ENCODE measurements around the gene ASIC1. TPM values are rescaled to one million over a fixed set of nuclear protein-coding genes. Genes with fewer than 3 reads are reported as not detected.

Gene ASIC1
- total and polyA plus RNA-seq, 2 of the 4 experiments (the other 2 are of a cell fraction), result 1.6 to 9.9 TPM

DNA sequence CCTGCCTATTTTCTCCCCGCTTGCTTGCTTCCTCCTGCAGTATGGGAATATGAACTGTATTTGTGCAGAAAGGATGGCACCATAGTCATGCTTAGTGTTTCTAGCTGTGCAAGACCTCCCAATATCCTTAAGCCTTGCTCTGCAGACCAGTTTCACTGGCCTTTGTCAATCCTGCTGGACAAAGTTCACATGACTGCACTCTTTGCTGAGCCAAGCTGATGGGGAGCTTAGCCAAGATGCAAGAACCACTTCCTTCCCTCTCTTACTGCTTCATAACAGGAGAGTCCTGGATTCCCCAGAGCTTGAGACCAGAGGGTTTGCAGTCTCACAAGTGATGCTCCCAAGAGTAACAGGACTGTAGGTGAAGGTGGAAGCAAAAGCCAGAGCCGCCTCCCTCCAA, 3.8 kb downstream of the ASIC1 start:
- Histone ChIP-seq H3K27ac (ENCODE audit: insufficient read depth, low read length) (no peak overlapping the region), H4K8ac (ENCODE audit: low read depth in 2 of 2, low read length in 2 of 2) (no peak overlapping the region), H4K91ac (ENCODE audit: insufficient read depth, low read depth, low read length) (no peak overlapping the region), H2AFZ (replicated peaks; ENCODE audit: low read length, poor library complexity) (no peak overlapping the region), H2AK5ac (ENCODE audit: low read depth, low read length) (no peak overlapping the region), H3K23ac (ENCODE audit: low read depth, low read length) (no peak overlapping the region), H2AK9ac (replicated peaks; ENCODE audit: low read depth, low read length, poor library complexity) (no peak overlapping the region), H2BK15ac (ENCODE audit: low read depth, low read length) (no peak overlapping the region), H2BK120ac (ENCODE audit: low read depth, low read length) (no peak overlapping the region), H4K20me1 (ENCODE audit: insufficient read depth, low read length) (peaks cover 4% of the 10 kb centered on the region; the same call in 1 of the 2 replicates), H3K27me3 (ENCODE audit: control insufficient read depth, insufficient read depth, low read length) (peaks cover 8% of the 10 kb centered on the region), H2BK5ac (ENCODE audit: low read depth, low read length, poor library complexity, severe bottlenecking) (no peak overlapping the region), H3K79me1 (ENCODE audit: low read depth in 1 of 2, low read length in 2 of 2) (no peaks in the 10 kb centered on the region; a peak in 1 of 4 replicates), H3K14ac (replicated peaks; ENCODE audit: low read depth, low read length) (no peak overlapping the region), H3K18ac (ENCODE audit: low read depth, low read length) (no peak overlapping the region), H3K4me2 (ENCODE audit: low read depth, low read length) (no peak overlapping the region), H3K4me1 (ENCODE audit: control insufficient read depth, insufficient read depth, low read length) (peaks cover 15% of the 10 kb centered on the region), H3K36me3 (ENCODE audit: control insufficient read depth, insufficient read depth, low read length) (0 out of 2 replicates have a peak, but pooled peaks cover 3% of the 10 kb centered on the region), H3K9me1 (ENCODE audit: insufficient read depth, low read length) (0 out of 2 replicates have a peak, but pooled peaks cover 5% of the 10 kb centered on the region), H3K9ac (ENCODE audit: low read depth, low read length) (no peak overlapping the region), H2BK20ac (ENCODE audit: low read depth, low read length) (no peak overlapping the region), H3K9me3 (ENCODE audit: control insufficient read depth, insufficient read depth, low read length) (no peaks in the 10 kb centered on the region), H3K4ac (ENCODE audit: low read depth, low read length) (no peak overlapping the region), H3K4me3 (ENCODE audit: insufficient read depth, low read depth, low read length) (no peak overlapping the region), H3K56ac (ENCODE audit: extremely low read depth, insufficient read depth, low read length) (no peak overlapping the region), H4K5ac (ENCODE audit: low read depth, low read length) (no peak overlapping the region)
- no TSS peak for BruUV-seq (replicated peaks)
- CTCF ChIA-PET, result interaction anchor here (1.5 kb wide), 1 partner anchor 22 kb away, joined by 3 read pairs; no protein-coding TSS in a partner anchor
- POLR2A ChIA-PET (ENCODE audit: unreplicated experiment), result no interaction called here
- ATAC-seq (ENCODE audit: low read depth), result no peak
- TF ChIP-seq MXI1 (IDR thresholded peaks at IDR 0.05; ENCODE audit: borderline replicate concordance, low read depth, low read length) (no peak), CTCF (conservative IDR thresholded peaks at IDR 0.05; ENCODE audit: low read depth, low read length) (no peak), MAZ (IDR thresholded peaks at IDR 0.05; ENCODE audit: borderline replicate concordance, low read depth, low read length) (no peak), NFE2L2 (IDR thresholded peaks at IDR 0.05; ENCODE audit: low read depth, low read length) (no peak), SMC3 (IDR thresholded peaks at IDR 0.05; ENCODE audit: low read depth, low read length) (no peak), POLR2A (IDR thresholded peaks at IDR 0.05; ENCODE audit: low read depth, low read length) (no peak), BHLHE40 (IDR thresholded peaks at IDR 0.05; ENCODE audit: low read depth, low read length) (no peak), RAD21 (IDR thresholded peaks at IDR 0.05; ENCODE audit: low read length) (no peak), RFX5 (IDR thresholded peaks at IDR 0.05; ENCODE audit: low read depth, low read length) (no peak), FOS (IDR thresholded peaks at IDR 0.05; ENCODE audit: low read depth, low read length) (no peak), CEBPB (IDR thresholded peaks at IDR 0.05; ENCODE audit: low read depth, low read length) (no peak), MAFK (IDR thresholded peaks at IDR 0.05; ENCODE audit: low read depth, low read length) (no peak), CHD1 (IDR thresholded peaks at IDR 0.05; ENCODE audit: low read depth, low read length) (no peak), RCOR1 (IDR thresholded peaks at IDR 0.05; ENCODE audit: insufficient replicate concordance, low read length) (no peak)
- TF ChIP-seq, protein P1, sequence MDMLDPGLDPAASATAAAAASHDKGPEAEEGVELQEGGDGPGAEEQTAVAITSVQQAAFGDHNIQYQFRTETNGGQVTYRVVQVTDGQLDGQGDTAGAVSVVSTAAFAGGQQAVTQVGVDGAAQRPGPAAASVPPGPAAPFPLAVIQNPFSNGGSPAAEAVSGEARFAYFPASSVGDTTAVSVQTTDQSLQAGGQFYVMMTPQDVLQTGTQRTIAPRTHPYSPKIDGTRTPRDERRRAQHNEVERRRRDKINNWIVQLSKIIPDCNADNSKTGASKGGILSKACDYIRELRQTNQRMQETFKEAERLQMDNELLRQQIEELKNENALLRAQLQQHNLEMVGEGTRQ (IDR thresholded peaks at IDR 0.05; ENCODE audit: low read depth, low read length), result no peak
- TF ChIP-seq, protein P2, sequence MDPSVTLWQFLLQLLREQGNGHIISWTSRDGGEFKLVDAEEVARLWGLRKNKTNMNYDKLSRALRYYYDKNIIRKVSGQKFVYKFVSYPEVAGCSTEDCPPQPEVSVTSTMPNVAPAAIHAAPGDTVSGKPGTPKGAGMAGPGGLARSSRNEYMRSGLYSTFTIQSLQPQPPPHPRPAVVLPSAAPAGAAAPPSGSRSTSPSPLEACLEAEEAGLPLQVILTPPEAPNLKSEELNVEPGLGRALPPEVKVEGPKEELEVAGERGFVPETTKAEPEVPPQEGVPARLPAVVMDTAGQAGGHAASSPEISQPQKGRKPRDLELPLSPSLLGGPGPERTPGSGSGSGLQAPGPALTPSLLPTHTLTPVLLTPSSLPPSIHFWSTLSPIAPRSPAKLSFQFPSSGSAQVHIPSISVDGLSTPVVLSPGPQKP (IDR thresholded peaks at IDR 0.05; ENCODE audit: borderline replicate concordance, low read depth, low read length), result no peak
- no CpG with 5 or more reads among the region's 2 CpGs for WGBS, 2 experiments (ENCODE audit: extremely low coverage in 2 of 2, insufficient read length in 1 of 2)
- in situ Hi-C loops (cut with MboI; ENCODE audit: low sequenced_read_pairs) (no loop called here), dilution Hi-C loops (cut with HindIII; ENCODE audit: low sequenced_read_pairs, unreplicated experiment) (no loop called here), intact Hi-C loops (cut with micrococcal nuclease) (no loop called here)
- no peak for DNase-seq

Measured in IMR-90 (cell line).